ENCODE data around the gene SKIC2.

Gene SKIC2

DNA sequence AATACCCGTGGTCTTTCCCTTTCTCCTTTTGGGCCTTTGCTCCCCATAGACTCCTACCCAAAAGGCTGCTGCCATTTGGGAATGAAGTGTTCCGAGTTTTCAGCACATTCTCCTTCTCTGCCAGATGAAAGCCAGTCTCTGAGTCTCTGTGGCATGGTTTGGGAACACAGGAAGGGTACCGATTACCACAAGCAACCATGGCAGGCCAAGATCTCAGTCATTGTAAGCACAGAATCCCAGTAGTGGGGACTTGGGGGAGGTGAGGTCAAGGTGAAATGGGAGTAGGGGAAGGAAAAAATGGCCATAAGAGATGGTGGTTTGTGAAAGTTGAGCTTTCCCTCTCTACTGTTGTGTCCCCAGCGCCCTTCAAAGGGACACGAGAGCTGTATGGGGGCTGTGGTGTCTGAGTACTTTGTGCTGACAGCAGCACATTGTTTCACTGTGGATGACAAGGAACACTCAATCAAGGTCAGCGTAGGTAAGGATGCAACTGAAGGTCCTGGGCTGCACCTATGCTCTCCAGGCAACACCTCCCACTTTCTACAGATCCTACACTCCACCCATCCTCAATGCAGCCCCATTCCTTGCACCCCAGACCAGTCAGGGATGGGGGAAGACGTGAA is 8.9 kb upstream of the SKIC2 start:
- Histone ChIP-seq H2BK15ac (replicated peaks; ENCODE audit: low read depth) (no peak overlapping the region), H3K56ac (ENCODE audit: low read length) (no peak overlapping the region), H4K8ac (ENCODE audit: low read depth, low read length) (no peak overlapping the region), H2BK120ac (ENCODE audit: low read depth, low read length) (no peak overlapping the region), H3K23ac (ENCODE audit: low read length) (no peak overlapping the region), H4K5ac (ENCODE audit: low read length) (no peak overlapping the region), H3K4me3 (ENCODE audit: low read length) (no peak overlapping the region), H3K4me1 (ENCODE audit: control insufficient read depth, low read depth, low read length) (no peaks in the 10 kb centered on the region), H2BK5ac (ENCODE audit: low read length) (no peak overlapping the region), H2AK5ac (ENCODE audit: low read length) (no peak overlapping the region), H3K18ac (ENCODE audit: low read length) (no peak overlapping the region), H3K4ac (ENCODE audit: low read depth, low read length) (no peak overlapping the region), H3K36me3 (ENCODE audit: control insufficient read depth, insufficient read depth, low read length) (peaks cover 2% of the 10 kb centered on the region), H3K27me3 (ENCODE audit: insufficient read depth, low read length, poor library complexity) (no peaks in the 10 kb centered on the region), H3K9ac (ENCODE audit: low read length) (no peak overlapping the region), H3K27ac (ENCODE audit: low read depth, low read length) (no peak overlapping the region), H3K79me1 (ENCODE audit: low read length) (no peaks in the 10 kb centered on the region), H3K79me2 (ENCODE audit: control insufficient read depth, insufficient read depth, low read length) (no peaks in the 10 kb centered on the region), H3K4me2 (ENCODE audit: low read length) (no peak overlapping the region)
- WGBS (ENCODE audit: extremely low coverage, insufficient coverage, low lambda C conversion rate): no CpG with 5 or more reads among the region's 7 CpGs
- no peak for DNase-seq

DNA sequence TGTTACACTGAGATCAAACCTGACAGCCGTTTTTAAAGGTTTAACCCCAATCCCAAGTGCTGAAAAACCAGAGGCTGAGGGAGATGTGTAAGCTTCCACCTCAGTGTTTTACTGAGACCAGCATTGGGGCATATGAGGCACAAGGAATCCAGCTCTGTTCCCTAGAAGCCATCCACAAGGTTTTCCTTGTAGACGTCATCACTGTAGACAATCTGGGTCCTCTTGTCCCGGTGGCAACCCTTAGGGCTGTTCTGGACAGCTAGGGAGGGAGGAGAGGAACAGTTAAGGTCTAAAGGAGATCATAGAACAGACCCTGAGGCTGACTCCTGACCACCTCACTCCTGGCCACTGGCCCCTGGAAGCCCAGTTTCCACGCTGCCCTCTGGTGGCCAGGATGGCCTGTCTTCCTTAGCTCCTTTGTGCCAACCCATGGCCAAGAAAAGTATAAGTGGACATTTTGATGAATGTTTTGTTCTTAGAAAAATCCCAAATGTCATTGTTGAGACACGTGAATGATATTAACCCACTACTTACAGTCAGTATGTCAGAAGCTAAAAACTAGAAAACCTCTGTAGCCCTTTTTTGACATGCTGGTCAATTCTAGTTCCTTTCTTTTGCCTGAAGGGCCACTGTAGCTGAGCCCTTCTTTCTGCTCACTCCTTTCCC is 6.7 kb upstream of the SKIC2 start:
- peak; percentile 60 for DNase-seq
- no peak overlapping the region for H3K4me2 ChIP-seq (ENCODE audit: low read length)
- H3K4ac ChIP-seq (ENCODE audit: low read depth, low read length): no peak overlapping the region
- H3K79me2 ChIP-seq (ENCODE audit: control insufficient read depth, insufficient read depth, low read length): no peaks in the 10 kb centered on the region
- H3K23ac ChIP-seq (ENCODE audit: low read length): no peak overlapping the region
- H2BK120ac ChIP-seq (ENCODE audit: low read depth, low read length): no peak overlapping the region
- no peak overlapping the region for H2AK5ac ChIP-seq (ENCODE audit: low read length)
- H2BK5ac ChIP-seq (ENCODE audit: low read length): no peak overlapping the region
- no peak overlapping the region for H4K5ac ChIP-seq (ENCODE audit: low read length)
- H3K36me3 ChIP-seq (ENCODE audit: control insufficient read depth, insufficient read depth, low read length): peaks cover 6% of the 10 kb centered on the region
- H3K27me3 ChIP-seq (ENCODE audit: insufficient read depth, low read length, poor library complexity): no peaks in the 10 kb centered on the region
- no peak overlapping the region for H3K27ac ChIP-seq (ENCODE audit: low read depth, low read length)
- H3K4me3 ChIP-seq (ENCODE audit: low read length): no peak overlapping the region
- no peak overlapping the region for H3K56ac ChIP-seq (ENCODE audit: low read length)
- no peak overlapping the region for H3K9ac ChIP-seq (ENCODE audit: low read length)
- no peak overlapping the region for H3K18ac ChIP-seq (ENCODE audit: low read length)
- peaks cover 3% of the 10 kb centered on the region for H3K79me1 ChIP-seq (ENCODE audit: low read length)
- H4K8ac ChIP-seq (ENCODE audit: low read depth, low read length): no peak overlapping the region
- WGBS (ENCODE audit: extremely low coverage, insufficient coverage, low lambda C conversion rate): no CpG with 5 or more reads among the region's 5 CpGs
- no peaks in the 10 kb centered on the region for H3K4me1 ChIP-seq (ENCODE audit: control insufficient read depth, low read depth, low read length)
- H2BK15ac ChIP-seq (replicated peaks; ENCODE audit: low read depth): no peak overlapping the region

GRCh38 chr6:31952890-31953289 is 6.1 kb upstream of the SKIC2 start:
- no peak for DNase-seq
- no peak overlapping the region for H2BK15ac ChIP-seq (replicated peaks; ENCODE audit: low read depth)
- H3K18ac ChIP-seq (ENCODE audit: low read length): no peak overlapping the region
- peaks cover under 1% of the 10 kb centered on the region for H3K4me1 ChIP-seq (ENCODE audit: control insufficient read depth, low read depth, low read length)
- H3K36me3 ChIP-seq (ENCODE audit: control insufficient read depth, insufficient read depth, low read length): peaks cover 6% of the 10 kb centered on the region
- H3K27me3 ChIP-seq (ENCODE audit: insufficient read depth, low read length, poor library complexity): no peaks in the 10 kb centered on the region
- H3K4me2 ChIP-seq (ENCODE audit: low read length): no peak overlapping the region
- H2AK5ac ChIP-seq (ENCODE audit: low read length): no peak overlapping the region
- no peak overlapping the region for H3K4ac ChIP-seq (ENCODE audit: low read depth, low read length)
- no peak overlapping the region for H3K9ac ChIP-seq (ENCODE audit: low read length)
- H4K5ac ChIP-seq (ENCODE audit: low read length): no peak overlapping the region
- no CpG with 5 or more reads among the region's 5 CpGs for WGBS (ENCODE audit: extremely low coverage, insufficient coverage, low lambda C conversion rate)
- no peak overlapping the region for H3K4me3 ChIP-seq (ENCODE audit: low read length)
- no peak overlapping the region for H2BK5ac ChIP-seq (ENCODE audit: low read length)
- H3K79me1 ChIP-seq (ENCODE audit: low read length): peaks cover 3% of the 10 kb centered on the region
- no peak overlapping the region for H3K56ac ChIP-seq (ENCODE audit: low read length)
- H3K27ac ChIP-seq (ENCODE audit: low read depth, low read length): no peak overlapping the region
- H3K23ac ChIP-seq (ENCODE audit: low read length): no peak overlapping the region
- no peak overlapping the region for H4K8ac ChIP-seq (ENCODE audit: low read depth, low read length)
- H2BK120ac ChIP-seq (ENCODE audit: low read depth, low read length): no peak overlapping the region
- peaks cover 2% of the 10 kb centered on the region for H3K79me2 ChIP-seq (ENCODE audit: control insufficient read depth, insufficient read depth, low read length)

DNA sequence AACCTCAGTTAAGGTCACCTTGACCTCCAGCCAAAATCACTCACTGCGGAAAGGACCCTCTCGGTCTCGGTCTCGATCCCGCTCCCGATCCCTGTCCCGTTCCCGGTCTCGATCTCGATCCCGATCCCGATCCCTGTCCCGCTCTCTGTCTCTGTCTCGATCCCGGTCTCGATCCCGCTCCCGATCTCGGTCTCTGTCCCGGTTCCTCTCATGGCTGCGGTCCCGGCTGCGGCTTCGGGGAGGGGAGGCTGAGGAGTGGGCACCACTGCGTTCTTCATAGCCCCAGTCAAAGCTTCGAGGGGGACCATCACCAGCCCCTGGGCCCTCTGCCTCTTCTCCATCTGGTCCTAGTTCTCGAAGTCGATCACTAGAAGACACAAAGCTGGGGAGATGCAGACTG is 4.5 kb upstream of the SKIC2 start:
- Histone ChIP-seq H4K5ac (ENCODE audit: low read length) (no peak overlapping the region), H3K4ac (ENCODE audit: low read depth, low read length) (no peak overlapping the region), H3K27ac (ENCODE audit: low read depth, low read length) (no peak overlapping the region), H3K36me3 (ENCODE audit: control insufficient read depth, insufficient read depth, low read length) (peaks cover 6% of the 10 kb centered on the region), H3K9ac (ENCODE audit: low read length) (no peak overlapping the region), H3K4me3 (ENCODE audit: low read length) (no peak overlapping the region), H2AK5ac (ENCODE audit: low read length) (no peak overlapping the region), H3K4me2 (ENCODE audit: low read length) (no peak overlapping the region), H2BK15ac (replicated peaks; ENCODE audit: low read depth) (no peak overlapping the region), H3K27me3 (ENCODE audit: insufficient read depth, low read length, poor library complexity) (no peaks in the 10 kb centered on the region), H3K18ac (ENCODE audit: low read length) (no peak overlapping the region), H2BK120ac (ENCODE audit: low read depth, low read length) (no peak overlapping the region), H3K23ac (ENCODE audit: low read length) (no peak overlapping the region), H2BK5ac (ENCODE audit: low read length) (no peak overlapping the region), H4K8ac (ENCODE audit: low read depth, low read length) (no peak overlapping the region), H3K79me2 (ENCODE audit: control insufficient read depth, insufficient read depth, low read length) (peaks cover 14% of the 10 kb centered on the region), H3K56ac (ENCODE audit: low read length) (no peak overlapping the region), H3K4me1 (ENCODE audit: control insufficient read depth, low read depth, low read length) (peaks cover 4% of the 10 kb centered on the region), H3K79me1 (ENCODE audit: low read length) (peaks cover 14% of the 10 kb centered on the region)
- no peak for DNase-seq
- WGBS (ENCODE audit: extremely low coverage, insufficient coverage, low lambda C conversion rate): no CpG with 5 or more reads among the region's 28 CpGs

- peaks cover 5% of the 10 kb centered on the region for H3K4me1 ChIP-seq (ENCODE audit: control insufficient read depth, low read depth, low read length)
- no CpG with 5 or more reads among the region's 3 CpGs for WGBS (ENCODE audit: extremely low coverage, insufficient coverage, low lambda C conversion rate)
- no peaks in the 10 kb centered on the region for H3K27me3 ChIP-seq (ENCODE audit: insufficient read depth, low read length, poor library complexity)
- H3K9ac ChIP-seq (ENCODE audit: low read length): no peak overlapping the region
- no peak overlapping the region for H3K23ac ChIP-seq (ENCODE audit: low read length)
- H3K4ac ChIP-seq (ENCODE audit: low read depth, low read length): no peak overlapping the region
- DNase-seq: no peak
- H2BK5ac ChIP-seq (ENCODE audit: low read length): no peak overlapping the region
- no peak overlapping the region for H4K5ac ChIP-seq (ENCODE audit: low read length)
- no peak overlapping the region for H2BK15ac ChIP-seq (replicated peaks; ENCODE audit: low read depth)
- H3K56ac ChIP-seq (ENCODE audit: low read length): no peak overlapping the region
- H3K18ac ChIP-seq (ENCODE audit: low read length): no peak overlapping the region
- no peak overlapping the region for H2BK120ac ChIP-seq (ENCODE audit: low read depth, low read length)
- H3K4me3 ChIP-seq (ENCODE audit: low read length): no peak overlapping the region
- no peak overlapping the region for H2AK5ac ChIP-seq (ENCODE audit: low read length)
- H3K36me3 ChIP-seq (ENCODE audit: control insufficient read depth, insufficient read depth, low read length): peaks cover 6% of the 10 kb centered on the region
- H3K27ac ChIP-seq (ENCODE audit: low read depth, low read length): no peak overlapping the region
- H3K79me1 ChIP-seq (ENCODE audit: low read length): peaks cover 18% of the 10 kb centered on the region
- H3K4me2 ChIP-seq (ENCODE audit: low read length): no peak overlapping the region
- no peak overlapping the region for H4K8ac ChIP-seq (ENCODE audit: low read depth, low read length)
- peaks cover 18% of the 10 kb centered on the region for H3K79me2 ChIP-seq (ENCODE audit: control insufficient read depth, insufficient read depth, low read length)
Measured at GRCh38 chr6:31956796-31957195, 2.2 kb upstream of the SKIC2 start.

DNA sequence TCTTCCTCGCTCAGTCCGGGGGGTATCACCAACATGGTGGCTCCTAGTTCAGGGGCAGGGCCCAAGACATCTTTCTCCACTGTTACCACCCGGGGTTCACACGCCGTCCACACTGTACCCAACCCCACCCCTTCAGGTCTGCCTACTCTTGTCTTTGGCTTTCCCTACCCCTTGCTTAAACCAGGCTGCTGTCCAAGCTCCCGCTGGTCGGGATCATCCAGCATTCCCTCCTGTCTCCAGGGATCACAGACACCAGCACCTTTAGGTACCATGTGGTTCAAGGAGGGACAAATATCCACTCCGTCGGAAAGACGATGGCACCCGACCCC is 599 bp upstream of the SKIC2 start:
- H4K8ac ChIP-seq (ENCODE audit: low read depth, low read length): no peak overlapping the region
- peaks cover 18% of the 10 kb centered on the region for H3K79me1 ChIP-seq (ENCODE audit: low read length)
- no peak overlapping the region for H3K18ac ChIP-seq (ENCODE audit: low read length)
- peak overlapping the region; percentile 31 for H2AK5ac ChIP-seq (ENCODE audit: low read length)
- H2BK5ac ChIP-seq (ENCODE audit: low read length): no peak overlapping the region
- H3K4ac ChIP-seq (ENCODE audit: low read depth, low read length): no peak overlapping the region
- WGBS (ENCODE audit: extremely low coverage, insufficient coverage, low lambda C conversion rate): no CpG with 5 or more reads among the region's 11 CpGs
- peaks cover 6% of the 10 kb centered on the region for H3K36me3 ChIP-seq (ENCODE audit: control insufficient read depth, insufficient read depth, low read length)
- H3K4me1 ChIP-seq (ENCODE audit: control insufficient read depth, low read depth, low read length): peaks cover 5% of the 10 kb centered on the region
- H3K9ac ChIP-seq (ENCODE audit: low read length): peak overlapping the region; percentile 88
- no peaks in the 10 kb centered on the region for H3K27me3 ChIP-seq (ENCODE audit: insufficient read depth, low read length, poor library complexity)
- H3K23ac ChIP-seq (ENCODE audit: low read length): no peak overlapping the region
- H3K4me3 ChIP-seq (ENCODE audit: low read length): peak overlapping the region; percentile 92
- no peak for DNase-seq
- H3K4me2 ChIP-seq (ENCODE audit: low read length): peak overlapping the region; percentile 94
- H4K5ac ChIP-seq (ENCODE audit: low read length): no peak overlapping the region
- no peak overlapping the region for H2BK120ac ChIP-seq (ENCODE audit: low read depth, low read length)
- H2BK15ac ChIP-seq (replicated peaks; ENCODE audit: low read depth): no peak overlapping the region
- peaks cover 18% of the 10 kb centered on the region for H3K79me2 ChIP-seq (ENCODE audit: control insufficient read depth, insufficient read depth, low read length)
- H3K27ac ChIP-seq (ENCODE audit: low read depth, low read length): no peak overlapping the region
- H3K56ac ChIP-seq (ENCODE audit: low read length): peak overlapping the region; percentile 90
